ENCODE data around the gene AHCY. TPM values are rescaled to one million over a fixed set of nuclear protein-coding genes. Genes with fewer than 3 reads are reported as not detected.
A peak's percentile ranks its signal among the peaks of the same experiment; 100 is the strongest.

Gene AHCY
- total RNA-seq, 4 donors from 2014 or later = 77.8 to 110 (median 83.1) TPM

GRCh38 chr20:34305333-34306230 is 2.4 kb upstream of the AHCY start:
- H3K4me3 ChIP-seq = no peak overlapping the region
- no peaks in the 10 kb centered on the region for H3K9me3 ChIP-seq
- no peaks in the 10 kb centered on the region for H3K27me3 ChIP-seq
- H3K27ac ChIP-seq = peak overlapping the region in 2 of 4 donors; percentile 14 to 25
- no peak for TF ChIP-seq EP300 (IDR thresholded peaks at IDR 0.05)
- no peak for TF ChIP-seq POLR2A (IDR thresholded peaks at IDR 0.05)
- TF ChIP-seq CTCF (IDR thresholded peaks at IDR 0.05) = no peak
- 68 to 70% methylated on average over 19 of the region's 19 CpGs for WGBS, 2 donors
- no peaks in the 10 kb centered on the region for H3K36me3 ChIP-seq
- DNase-seq (ENCODE audit: low spot score in 2 of 2) = no peak
- peaks cover 0 to 26% (median 7%) of the 10 kb centered on the region in 4 donors for H3K4me1 ChIP-seq

GRCh38 chr20:34302312-34302722 is 838 bp downstream of the AHCY start:
- 24 to 28% methylated on average over 9 of the region's 9 CpGs for WGBS, 2 donors
- no peak for TF ChIP-seq EP300 (IDR thresholded peaks at IDR 0.05)
- TF ChIP-seq POLR2A (IDR thresholded peaks at IDR 0.05) = no peak
- no peak for TF ChIP-seq CTCF (IDR thresholded peaks at IDR 0.05)
- peak overlapping the region; percentile 77 to 99 (median 88) for H3K27ac ChIP-seq

GRCh38 chr20:34301587-34302311 is 1.4 kb downstream of the AHCY start:
- Histone ChIP-seq H3K4me1 (peaks cover 0 to 32% (median 7%) of the 10 kb centered on the region in 4 donors), H3K4me3 (peak overlapping the region in 3 of 4 donors; percentile 75 to 94 (median 90)), H3K27me3 (no peaks in the 10 kb centered on the region), H3K9me3 (no peaks in the 10 kb centered on the region), H3K27ac (peak overlapping the region in 2 of 4 donors; percentile 97 to 99), H3K36me3 (no peaks in the 10 kb centered on the region)
- TF ChIP-seq CTCF (IDR thresholded peaks at IDR 0.05) (no peak), POLR2A (IDR thresholded peaks at IDR 0.05) (no peak), EP300 (IDR thresholded peaks at IDR 0.05) (no peak)
- no peak for DNase-seq (ENCODE audit: low spot score in 2 of 2)
- WGBS, 2 donors = 85 to 89% methylated on average over 17 of the region's 17 CpGs

More at GRCh38 chr20:34302312-34302722, 838 bp downstream of the AHCY start:
- no peaks in the 10 kb centered on the region for H3K27me3 ChIP-seq
- H3K36me3 ChIP-seq = no peaks in the 10 kb centered on the region
- peak overlapping the region; percentile 67 to 94 (median 82) for H3K4me3 ChIP-seq
- H3K4me1 ChIP-seq = peaks cover 0 to 32% (median 7%) of the 10 kb centered on the region in 4 donors
- H3K9me3 ChIP-seq = no peaks in the 10 kb centered on the region
- no peak for DNase-seq (ENCODE audit: low spot score in 2 of 2)

GRCh38 chr20:34300809-34301586 is 2.2 kb downstream of the AHCY start:
- Histone ChIP-seq H3K27me3 (no peaks in the 10 kb centered on the region), H3K9me3 (no peaks in the 10 kb centered on the region), H3K4me1 (peaks cover 0 to 32% (median 7%) of the 10 kb centered on the region in 4 donors), H3K27ac (peak overlapping the region in 1 of 4 donors; percentile 43), H3K36me3 (no peaks in the 10 kb centered on the region), H3K4me3 (no peak overlapping the region)
- DNase-seq (ENCODE audit: low spot score in 2 of 2) = no peak
- WGBS, 2 donors = 40 to 54% methylated on average over 7 of the region's 7 CpGs
- TF ChIP-seq EP300 (IDR thresholded peaks at IDR 0.05) (no peak), CTCF (IDR thresholded peaks at IDR 0.05) (no peak), POLR2A (IDR thresholded peaks at IDR 0.05) (no peak)

Measured in tibial nerve (tissue), 4 donors.